Stromal cell of bone marrow (primary cell): ENCODE results near the gene WDR74.

Experiments used
- DNase-seq: peaks from one replicate; pipeline ENCODE4 v3.0.0-alpha.2; 2012; ENCODE audit warnings: low read depth

WDR74 gene

DNA sequence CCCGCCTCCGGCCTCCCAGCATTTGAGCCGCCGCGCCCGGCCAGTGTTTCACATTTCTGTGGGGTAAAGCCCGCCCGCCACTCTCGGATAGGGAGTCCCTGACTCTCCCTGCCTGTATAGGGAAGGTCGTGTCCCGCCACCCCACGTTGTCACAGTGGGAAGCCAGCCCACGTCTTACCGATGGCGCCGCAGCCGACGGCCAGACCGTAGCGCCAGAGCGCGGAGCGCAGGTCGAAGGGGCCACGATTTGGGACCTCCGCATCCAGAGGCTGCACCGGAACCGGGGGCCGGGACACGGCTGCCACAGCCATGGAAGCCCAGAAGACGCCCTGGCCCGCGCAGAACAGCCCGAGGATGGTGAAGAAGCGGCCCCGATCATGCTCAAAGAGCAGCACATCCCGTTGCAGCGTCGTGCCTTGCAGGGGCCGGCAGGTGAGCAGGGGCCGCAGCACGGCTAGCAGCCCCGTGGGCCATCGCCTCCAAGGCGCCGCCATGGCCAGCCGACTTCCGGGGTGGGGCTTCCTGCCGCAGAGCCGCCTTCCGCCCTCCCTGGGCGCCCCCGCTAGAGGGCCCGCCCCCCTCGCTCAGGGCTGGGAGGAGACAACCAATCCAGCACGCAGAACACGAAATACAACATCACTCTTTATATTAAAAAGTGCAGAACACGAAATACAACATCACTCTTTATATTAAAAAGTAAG is 47.7 kb downstream of the WDR74 start, which contains the start of gene TMEM223:
Gene TMEM223, minus strand, starts transcription at position 506 of the 701 bp plus-strand sequence. Its CDS starts 12 bp downstream, at position 494.
- DNase-seq, result peak; percentile 70

DNA sequence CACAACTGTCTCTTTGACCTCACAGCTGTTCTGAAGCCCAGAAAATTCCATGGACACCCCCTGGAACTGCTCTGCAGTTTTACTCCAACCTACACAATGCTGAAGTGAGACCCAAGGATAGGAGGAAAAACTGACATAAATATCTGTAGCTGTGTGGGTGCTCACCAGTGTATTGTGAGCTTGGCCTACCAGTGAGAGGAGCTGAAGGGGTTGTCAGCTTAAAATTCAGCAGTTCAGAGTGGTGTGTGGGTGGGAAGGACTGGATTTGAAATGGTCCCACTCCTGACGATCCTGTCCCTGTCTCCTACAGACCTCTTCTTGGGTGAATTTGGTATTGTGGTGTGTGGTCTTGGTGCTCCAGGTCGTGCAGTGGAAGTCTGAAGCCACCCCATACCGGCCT is 49.8 kb downstream of the WDR74 start:
- DNase-seq, result no peak

DNA sequence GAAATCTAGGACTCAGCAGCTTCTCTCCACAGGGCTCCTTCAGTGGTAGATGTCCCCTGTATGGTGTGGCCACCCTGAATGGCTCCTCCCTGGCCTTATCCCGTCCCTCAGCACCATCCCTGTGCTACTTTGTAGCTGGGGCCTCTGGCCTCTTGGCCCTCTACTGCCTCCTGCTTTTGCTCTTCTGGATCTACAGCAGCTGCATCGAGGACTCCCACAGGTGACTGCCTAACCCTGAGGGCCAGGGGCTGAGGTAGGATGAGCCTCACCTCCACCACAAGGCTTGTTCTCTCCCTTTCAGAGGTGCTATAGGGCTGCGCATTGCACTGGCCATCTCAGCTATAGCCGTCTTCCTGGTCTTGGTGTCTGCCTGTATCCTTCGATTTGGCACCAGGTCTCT is 50.4 kb downstream of the WDR74 start:
- no peak for DNase-seq

DNA sequence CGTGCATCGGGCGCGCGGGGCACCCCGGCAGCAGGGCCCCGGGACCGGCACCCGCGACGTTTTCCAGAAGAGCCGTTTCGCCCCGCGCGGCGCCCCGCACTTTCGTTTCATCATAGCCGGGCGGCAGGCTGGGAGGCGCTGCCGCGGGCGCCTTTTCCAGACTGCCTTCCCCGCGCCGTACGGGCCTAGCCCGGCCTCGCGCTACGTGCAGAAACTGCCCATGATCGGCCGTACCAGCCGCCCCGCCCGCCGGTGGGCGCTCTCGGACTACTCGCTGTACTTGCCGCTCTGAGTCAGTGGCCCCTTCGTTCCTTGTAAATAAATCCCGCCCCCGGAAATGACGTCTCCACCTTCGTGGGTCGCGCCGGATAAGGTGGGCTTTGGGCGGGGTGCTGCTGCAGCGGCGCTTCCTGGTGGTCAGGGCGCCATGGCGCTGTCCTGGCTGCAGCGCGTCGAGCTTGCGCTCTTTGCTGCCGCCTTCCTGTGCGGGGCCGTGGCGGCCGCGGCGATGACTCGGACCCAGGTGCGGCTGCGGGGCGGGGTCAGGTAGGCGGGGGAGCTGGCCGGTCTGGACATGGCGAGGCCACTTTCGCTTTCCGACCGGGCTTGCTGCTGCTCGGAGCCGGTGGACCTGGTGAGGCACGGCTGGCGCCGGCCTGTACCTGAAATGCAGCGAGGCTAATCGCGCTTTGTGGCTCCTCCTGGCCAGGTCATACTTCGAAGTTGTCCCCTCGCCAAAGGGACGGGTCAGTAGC is 52.2 kb downstream of the WDR74 start, which contains the start of gene TMEM179B:
Gene TMEM179B, plus strand, starts transcription at position 398 of the 755 bp plus-strand sequence. Its CDS starts 30 bp downstream, at position 428.
- DNase-seq, result peak; percentile 96

DNA sequence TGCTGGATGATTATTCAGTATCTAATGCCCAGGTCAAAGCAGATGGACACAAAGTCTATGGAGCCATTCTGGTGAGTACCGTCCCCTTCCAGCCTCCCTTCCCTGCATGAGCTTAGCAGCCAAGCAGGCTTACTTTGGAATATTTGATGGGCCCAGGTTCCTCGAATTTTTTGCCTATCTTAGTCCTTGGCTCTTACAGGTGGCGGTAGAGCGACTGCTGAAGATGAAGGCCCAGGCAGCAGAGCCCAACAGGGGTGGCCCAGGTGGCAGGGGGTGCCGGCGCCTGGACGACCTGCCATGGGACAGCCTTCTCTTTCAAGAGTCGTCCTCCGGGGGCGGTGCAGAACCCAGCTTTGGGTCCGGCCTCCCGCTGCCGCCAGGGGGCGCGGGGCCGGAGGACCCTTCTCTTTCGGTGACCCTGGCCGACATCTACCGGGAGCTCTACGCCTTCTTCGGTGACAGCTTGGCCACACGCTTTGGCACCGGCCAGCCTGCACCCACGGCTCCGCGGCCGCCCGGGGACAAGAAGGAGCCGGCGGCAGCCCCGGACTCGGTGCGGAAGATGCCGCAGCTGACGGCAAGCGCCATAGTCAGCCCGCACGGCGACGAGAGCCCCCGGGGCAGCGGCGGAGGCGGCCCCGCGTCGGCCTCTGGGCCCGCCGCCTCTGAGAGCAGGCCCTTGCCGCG is 52.9 kb downstream of the WDR74 start:
- DNase-seq, result peak; percentile 67
